Putamen (tissue), 1 donor: ENCODE results near the gene TTC19.
"Not testable (repeated sequence)": the region's sequence is repeated elsewhere in the genome, so short reads cannot be mapped to it uniquely, and the experiment has no call there.

Source experiments
- DNase-seq: peaks from one replicate; pipeline ENCODE4 v3.0.0-alpha.2; 2016; ENCODE audit warnings: low spot score

TTC19 gene

DNA sequence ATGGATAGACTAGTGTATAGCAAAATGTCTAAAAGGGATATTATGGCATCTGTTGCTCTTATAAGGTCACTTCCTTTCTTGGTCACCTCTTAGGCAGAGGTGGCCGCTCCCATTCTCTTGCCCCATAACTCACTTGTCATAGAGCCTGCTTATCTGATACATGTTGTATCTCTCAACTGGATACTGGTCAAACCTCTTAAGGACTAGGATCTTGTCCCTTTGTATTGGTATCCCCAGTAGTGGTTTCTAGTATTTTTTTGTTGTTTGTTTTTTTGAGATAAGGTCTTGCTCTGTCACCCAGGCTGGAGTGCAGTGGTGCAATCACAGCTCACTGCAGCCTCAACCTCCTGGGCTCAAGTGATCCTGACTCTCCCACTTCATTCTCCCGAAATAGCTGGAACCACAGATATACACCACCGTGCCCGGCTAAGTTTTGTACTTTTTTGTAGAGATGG is 27.1 kb upstream of the TTC19 start:
- DNase-seq = no peak

DNA sequence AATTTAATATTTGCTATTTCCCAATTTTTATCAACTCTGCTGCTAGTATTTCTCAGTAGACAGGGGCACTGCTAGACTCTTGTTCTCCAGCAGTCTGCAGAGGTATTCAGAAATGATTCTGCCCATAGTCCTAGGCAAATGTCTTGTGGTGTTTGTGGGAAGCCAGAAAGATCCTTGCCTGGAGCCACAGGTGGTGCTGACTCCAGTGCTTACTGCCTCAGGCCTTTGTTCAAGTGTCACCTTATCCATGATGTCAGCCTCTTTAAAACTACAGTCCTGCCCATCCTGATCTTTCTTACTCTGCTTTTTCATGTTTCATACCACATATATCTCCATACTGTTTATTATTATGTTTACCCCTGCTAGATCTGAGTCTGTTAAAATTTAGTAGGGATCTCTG is 26.6 kb upstream of the TTC19 start:
- DNase-seq = no peak

DNA sequence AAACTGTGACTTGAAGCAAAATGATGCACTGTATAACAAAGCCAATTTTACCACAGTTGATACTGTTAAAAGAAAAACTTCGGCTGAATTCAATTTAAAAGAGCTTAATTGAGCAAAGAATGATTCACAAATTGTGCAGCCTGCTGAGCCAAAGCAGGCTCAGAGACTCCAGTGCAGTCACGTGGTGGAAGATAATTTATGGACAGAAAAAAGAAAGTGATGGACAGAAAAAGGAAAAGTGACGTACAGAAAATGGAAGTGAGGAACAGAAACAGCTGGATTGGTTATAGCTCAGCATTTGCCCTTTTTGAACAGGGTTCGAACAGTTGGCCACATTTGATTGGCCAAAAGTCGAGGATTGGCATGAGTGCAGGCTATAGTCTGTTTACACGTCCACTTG is 25.8 kb upstream of the TTC19 start:
- no peak for DNase-seq

DNA sequence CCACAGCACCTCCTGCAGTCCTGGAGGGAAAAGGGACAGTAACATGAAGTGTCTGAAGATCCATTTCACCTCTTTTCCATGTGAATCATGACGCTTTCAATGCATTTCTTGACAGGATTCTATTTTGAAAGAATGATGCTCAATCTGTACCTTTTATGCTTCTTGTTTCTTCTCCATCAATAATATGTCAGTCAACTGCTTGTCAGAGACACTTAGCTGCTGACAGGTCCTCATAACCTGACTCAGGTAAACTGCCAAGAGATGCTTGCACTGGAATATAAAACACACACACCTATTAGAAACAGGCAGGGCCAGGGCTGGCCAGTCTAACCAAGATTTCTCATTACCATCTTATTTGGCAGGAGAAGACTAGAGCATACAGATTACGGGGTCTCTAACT is 21.7 kb upstream of the TTC19 start:
- no peak for DNase-seq

DNA sequence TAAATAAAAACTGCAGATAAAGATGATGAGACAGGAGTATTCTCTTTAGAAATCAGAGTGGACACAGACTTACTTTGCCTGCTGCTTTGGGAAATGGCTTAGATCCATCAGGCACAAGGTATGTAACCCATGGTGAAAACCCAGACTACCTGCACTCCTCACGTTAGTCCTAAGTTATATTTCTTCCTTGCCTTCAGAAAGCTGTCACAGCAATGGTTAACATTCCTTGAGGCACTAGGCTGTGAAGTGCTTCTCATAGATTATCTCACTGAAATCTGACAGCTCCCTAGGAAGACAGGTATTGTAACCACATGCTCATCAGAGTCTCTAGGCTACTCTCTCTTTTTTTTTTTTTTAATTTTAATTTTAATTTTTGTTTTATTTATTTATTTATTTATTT is 21.0 kb upstream of the TTC19 start:
- DNase-seq = no peak

DNA sequence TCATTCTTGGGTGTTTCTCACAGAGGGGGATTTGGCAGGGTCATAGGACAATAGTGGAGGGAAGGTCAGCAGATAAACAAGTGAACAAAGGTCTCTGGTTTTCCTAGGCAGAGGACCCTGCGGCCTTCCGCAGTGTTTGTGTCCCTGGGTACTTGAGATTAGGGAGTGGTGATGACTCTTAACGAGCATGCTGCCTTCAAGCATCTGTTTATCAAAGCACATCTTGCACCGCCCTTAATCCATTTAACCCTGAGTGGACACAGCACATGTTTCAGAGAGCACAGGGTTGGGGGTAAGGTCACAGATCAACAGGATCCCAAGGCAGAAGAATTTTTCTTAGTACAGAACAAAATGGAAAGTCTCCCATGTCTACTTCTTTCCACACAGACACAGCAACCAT is 20.6 kb upstream of the TTC19 start:
- DNase-seq = not testable (repeated sequence)

DNA sequence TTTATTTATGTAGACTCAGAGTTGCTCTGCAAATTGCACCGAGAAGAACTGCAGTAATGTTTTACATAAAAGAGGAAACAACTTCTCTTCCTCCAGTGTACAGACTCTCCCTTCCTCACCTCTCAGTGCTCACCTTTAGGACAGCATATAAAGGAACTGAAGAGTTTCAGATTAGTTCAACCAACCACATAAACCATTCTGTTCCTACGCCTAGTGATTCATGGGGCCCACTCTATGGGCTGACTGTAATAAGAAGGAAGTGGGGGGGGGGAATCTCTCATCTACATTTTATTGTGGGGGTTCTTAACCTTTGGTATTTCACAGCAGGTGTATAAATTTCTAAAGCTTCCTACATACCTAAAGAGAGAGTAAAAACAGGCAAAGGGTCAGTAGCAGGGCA is 18.4 kb upstream of the TTC19 start:
- no peak for DNase-seq

DNA sequence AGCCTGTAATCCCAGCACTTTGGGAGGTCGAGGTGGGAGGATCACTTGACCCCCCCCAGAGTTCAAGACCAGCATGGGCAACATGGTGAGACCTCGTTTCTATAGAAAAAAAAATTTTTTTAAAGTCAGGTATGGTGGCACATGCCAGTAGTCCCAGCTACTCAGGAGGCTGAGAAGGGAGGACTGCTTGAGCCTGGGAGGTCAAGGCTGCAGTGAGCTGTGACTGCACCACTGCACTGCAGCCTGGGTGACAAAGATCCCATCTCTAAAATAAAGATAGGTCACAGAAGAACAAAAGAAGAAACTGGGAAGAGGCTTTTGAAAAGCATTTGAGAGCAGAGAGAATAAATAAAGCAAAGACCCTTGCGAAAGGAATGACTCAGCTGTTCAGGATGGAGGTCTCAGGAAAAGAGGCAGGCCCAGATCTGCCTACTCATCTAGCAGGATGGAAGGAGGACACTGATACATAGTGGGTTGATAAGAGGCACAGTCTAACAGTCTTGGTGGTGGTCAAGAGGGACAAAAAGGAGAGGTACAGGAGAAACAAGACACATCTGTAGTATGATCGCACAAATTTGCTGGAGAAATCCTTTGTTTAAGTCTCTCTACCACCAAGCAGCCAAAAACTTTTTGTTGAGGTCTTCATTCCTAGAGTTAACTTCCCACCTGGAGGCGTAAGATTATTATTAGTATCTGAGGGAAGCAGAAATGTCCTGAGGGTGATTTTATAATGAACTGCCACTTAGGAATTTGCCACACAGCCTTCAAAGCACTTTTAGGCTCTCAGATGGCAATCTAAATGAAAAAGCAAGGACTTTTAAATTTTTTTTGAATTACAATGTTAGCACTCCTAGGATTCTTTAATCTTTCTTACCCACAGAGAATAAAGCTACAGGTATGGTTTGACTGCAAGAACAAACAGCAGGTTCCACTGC is 17.7 kb upstream of the TTC19 start:
- no peak for DNase-seq

DNA sequence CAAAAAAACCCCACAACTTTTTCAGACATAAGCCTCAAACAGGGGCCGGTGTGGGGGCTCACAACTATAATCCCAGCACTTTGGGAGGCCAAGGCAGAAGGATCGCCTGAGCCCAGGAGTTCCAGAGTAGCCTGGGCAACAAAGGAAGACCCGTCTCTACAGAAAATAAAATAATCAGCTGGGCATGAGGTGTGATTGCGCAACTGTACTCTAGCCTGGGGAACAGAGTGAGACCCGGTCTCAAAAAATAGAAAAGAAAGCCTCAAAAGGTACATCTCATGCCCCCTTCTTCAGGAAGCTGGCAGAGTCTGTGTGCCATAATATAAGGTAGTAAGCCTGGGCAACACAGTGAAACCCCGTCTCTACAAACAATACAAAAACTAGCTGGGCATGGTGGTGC is 3.3 kb upstream of the TTC19 start:
- no peak for DNase-seq

DNA sequence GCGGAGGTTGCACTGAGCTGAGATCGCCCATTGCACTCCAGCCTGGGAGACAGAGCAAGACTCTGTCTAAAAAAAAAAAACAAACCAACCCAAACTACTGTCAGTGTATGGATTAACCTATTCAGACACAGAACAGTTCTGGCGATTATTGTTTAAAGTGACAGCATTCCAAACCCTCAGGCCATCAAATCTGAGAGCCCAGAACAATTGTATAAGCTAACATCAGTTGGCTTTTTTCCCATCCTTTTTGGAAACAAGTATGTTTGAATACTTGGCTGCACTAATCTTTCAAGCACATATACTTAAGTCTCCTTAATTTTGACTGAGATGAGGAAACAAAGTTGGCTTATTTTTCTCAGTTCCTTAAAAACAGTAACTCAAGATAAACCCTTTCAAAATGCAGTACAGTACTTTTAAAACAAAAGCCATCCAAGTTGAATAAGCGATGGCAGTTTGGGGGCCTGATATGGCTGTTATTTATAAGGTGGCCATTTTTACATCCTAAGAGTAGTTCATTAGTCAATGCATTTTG is 1.5 kb upstream of the TTC19 start:
- no peak for DNase-seq

DNA sequence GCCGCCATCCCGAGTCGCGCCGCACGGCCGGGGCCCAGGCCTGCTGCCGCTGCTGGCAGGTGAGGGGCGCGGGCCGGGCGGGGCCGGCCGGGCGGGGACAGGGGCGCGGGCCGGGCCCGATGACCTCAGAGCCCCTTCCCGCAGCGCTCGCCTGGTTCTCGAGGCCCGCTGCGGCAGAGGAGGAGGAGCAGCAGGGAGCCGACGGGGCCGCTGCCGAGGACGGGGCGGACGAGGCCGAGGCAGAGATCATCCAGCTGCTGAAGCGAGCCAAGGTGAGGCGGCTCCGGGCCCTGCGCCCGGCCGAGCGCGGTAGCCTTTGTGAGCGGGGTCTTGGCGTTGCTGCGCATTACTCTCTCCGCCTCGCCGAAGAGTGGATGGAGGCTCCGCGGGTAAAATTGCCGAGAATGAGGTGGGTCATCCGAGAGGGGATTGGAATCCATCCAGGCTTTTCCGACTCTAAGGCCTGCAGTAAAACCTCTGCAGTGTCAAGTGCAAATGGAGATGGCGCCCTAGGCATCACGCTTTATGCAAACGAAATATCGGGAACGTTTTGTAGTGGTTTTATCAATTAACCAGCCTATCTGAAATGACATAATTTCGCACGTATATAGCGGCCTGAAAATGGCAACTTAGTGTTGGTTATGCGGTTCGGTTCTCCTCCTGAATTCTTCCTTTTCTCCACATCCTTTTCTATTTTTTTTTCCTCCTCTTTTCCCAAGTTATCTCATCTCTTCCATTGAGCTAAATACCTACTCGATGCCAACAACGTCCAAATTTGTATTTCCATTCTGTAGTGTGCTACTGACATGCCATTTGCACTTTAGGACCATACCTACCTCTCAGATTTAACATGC is 577 bp downstream of the TTC19 start:
- peak; percentile 15 for DNase-seq

DNA sequence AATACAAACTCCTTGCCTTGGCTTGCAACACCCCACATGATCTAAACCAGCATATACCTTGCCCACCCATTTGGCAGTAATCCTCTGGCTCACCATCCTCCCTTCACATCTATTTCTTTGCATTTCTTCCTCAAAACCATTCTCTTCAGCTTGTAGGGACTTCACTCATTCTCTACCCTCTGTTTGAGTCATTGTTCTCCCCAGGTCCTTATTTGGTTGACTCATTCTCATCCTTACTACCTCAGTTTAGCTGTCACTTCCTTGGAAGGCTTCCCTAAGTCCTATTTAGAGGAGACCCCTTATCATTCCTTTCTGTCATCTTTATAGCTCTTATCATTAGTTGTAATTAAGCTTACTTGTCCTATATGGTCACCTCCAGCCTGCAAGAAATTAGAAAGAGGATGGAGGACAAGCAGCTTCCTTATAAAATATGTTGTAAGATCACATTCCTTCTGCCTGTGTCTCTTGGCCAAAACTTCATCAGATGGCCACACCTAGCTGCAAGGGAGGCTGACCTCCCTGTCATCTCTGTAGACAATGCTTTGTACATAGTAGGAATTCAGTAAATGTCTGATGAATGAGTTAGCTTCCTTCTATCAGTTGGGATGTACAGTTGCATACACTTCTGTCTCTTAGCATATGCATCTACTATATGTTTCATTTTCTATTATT is 1.7 kb downstream of the TTC19 start:
- no peak for DNase-seq

DNA sequence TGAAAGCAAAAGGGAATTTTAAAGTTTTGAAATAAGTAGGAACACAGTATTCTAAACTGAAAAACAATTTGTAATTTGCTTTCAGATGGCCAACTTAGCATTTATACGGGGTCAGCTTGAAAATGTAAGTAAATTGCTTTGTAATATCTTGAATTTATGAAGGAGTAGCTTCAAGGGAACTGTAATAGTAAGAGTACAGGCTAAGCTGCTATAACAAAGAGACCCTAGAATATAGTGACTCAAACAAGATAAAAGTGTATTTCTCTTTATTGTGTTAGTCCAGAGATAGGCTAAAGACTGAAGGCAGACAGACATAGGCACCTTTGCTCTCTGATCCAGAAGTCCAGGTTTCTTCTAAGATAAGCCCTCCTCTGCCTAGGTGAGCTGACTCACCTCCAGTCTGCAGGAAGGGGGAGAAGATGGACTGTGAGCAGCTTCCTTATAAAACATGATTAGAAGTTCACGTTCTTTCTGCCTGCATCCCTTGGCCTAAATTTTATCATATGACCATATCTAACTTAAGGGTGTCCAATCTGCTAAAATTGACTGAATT is 3.2 kb downstream of the TTC19 start:
- DNase-seq = no peak

DNA sequence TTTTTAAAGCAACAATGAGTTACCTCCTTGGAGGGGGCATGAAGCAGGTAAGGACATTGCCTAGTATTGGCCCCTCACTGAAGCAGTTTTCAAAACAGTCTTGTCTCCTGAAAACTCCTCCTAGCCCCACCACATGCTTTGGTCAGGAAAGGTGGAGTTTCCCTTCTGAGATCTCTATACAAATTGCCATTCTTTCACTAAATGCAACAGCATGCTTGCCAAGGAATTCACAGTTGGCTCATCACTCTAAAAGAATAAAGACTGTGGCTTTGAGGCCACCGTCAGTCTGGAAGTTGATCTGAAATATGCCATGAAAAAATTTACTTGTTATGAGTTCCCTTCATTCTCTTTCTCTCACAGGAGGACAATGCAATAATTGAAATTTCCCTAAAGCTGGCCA is 4.2 kb downstream of the TTC19 start:
- no peak for DNase-seq

DNA sequence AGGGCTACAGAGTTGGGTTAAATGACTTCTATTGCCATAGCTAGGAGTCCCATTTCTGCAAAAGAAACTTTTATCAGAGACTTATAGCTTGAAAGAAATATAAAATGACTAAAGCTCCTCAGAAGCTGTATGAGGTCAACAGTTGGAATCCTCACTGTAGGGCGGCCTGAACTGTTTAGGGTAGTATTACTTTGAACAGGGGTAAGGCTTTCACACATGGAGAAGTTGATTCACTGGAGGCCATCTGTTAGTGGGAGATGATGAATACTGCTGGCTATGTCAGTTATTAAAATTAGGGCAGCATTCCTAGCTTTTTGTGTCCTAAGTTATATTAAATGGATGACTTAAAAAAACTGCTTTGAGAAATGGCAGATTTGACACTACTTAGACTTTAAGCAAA is 6.0 kb downstream of the TTC19 start:
- no peak for DNase-seq

DNA sequence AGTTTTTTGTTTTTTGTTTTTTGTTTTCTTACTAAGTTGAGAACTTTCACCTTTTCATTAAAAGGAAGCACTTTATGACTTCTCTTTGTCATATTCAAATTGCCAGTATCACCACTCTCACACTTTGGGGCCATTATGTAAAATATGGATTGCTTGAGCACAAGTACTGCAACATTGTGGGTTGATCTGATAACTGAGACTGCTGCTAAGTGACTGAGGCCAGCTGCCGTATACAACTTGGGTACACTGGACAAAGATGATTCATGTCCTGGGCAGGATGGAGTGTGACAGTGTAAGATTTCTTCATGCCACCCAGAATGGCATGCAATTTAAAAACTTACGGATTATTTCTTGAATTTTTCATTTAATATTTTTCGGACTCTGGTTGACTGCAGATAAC is 7.8 kb downstream of the TTC19 start:
- no peak for DNase-seq

DNA sequence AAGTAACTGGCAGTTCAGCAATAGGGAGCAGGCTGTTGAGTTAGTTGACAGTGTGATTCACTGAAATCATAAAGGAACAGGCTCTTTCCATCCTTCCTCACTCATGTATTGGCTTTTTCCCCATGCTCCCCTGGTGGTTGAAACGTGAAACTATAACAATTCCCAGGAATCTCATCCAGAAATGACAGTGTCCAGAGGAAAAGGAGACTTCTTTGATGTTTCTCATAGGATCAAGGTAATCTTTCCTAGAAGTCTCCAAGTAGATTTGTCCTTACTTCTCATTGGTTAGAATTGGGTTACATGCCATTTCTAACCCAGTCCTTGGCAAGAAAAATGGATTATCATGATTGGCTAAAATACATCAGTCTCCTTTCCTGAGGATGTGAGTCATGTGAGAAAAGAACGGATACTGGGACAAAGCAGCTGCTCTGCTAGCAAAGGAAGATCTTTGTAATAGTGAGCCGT is 14.4 kb downstream of the TTC19 start:
- no peak for DNase-seq

DNA sequence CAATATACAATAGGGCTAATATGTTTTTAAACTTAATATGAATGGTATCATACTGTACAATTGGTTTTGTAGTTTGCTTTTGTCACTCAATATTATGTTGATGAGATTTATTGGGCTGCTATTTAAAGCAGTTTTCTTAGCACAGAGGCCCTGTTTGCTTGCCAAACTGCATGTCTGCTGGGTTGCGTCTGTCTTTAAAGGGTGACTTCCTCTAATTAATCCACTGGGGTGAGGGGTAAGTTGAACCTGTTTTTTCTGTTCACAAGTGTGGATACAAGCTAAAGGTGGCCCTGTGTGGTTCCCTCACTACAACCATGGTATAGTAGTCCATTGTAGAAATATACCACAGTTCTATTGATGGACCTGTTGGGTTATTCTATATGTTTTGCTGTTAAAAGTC is 19.7 kb downstream of the TTC19 start:
- no peak for DNase-seq

DNA sequence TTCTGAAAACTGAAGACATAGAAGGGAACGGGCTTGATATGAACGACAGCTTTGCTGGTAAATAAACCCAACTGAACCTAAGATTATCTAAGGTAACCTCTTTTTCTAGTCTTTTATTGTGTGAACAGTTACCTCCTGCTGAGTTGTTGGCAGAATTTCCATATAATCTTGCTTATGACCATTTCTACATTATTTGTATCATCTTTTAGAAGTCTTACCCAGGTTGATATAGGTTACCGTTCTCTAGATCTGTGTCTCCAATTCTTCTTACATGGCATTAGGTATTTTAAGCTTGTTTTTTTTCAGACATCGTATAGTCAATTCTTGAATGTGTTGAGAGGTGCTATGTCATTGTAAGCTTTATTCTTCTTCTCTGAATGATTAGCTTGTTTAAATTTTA is 24.3 kb downstream of the TTC19 start:
- DNase-seq = no peak

DNA sequence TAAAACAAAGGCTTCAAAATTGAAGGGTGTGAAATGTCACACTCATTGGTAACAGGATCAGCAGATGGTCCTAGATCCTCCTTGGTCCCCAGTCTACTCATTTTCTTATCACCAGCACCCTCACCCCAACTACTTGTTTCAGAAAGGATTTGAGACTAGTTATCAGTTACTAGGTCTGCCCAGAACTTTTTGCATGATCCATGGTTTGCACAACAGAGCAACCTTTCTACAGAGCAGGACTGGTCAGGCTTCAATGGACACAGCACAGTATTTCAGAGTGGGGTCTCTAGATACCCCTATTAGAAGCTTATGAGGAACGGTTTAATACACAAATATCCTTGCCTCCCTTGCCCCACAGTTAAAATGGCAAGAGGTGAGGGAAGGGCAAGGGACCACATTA is 25.6 kb downstream of the TTC19 start:
- no peak for DNase-seq

DNA sequence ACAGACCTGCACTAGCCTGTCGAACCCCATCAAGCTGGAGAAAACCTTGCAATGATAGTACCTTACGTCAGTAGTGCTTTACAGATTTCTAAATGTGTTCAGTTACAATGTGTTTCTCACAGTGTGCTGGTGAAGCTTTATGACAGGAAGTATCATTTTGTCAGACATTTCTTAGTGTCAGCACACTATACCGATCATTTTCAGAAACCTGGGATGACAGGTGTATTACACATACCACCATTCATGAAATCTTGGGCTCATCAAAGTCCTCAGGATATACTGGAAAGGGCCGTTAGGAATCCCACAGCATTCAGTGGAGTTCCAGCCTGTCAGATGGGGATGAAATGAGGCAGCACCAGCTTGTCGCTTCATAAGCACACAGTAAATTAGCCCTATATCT is 27.3 kb downstream of the TTC19 start:
- no peak for DNase-seq
